Measurements from ENCODE around the gene CD28.
"Not testable (repeated sequence)": the region's sequence is repeated elsewhere in the genome, so short reads cannot be mapped to it uniquely, and the experiment has no call there.

CD28 gene

DNA sequence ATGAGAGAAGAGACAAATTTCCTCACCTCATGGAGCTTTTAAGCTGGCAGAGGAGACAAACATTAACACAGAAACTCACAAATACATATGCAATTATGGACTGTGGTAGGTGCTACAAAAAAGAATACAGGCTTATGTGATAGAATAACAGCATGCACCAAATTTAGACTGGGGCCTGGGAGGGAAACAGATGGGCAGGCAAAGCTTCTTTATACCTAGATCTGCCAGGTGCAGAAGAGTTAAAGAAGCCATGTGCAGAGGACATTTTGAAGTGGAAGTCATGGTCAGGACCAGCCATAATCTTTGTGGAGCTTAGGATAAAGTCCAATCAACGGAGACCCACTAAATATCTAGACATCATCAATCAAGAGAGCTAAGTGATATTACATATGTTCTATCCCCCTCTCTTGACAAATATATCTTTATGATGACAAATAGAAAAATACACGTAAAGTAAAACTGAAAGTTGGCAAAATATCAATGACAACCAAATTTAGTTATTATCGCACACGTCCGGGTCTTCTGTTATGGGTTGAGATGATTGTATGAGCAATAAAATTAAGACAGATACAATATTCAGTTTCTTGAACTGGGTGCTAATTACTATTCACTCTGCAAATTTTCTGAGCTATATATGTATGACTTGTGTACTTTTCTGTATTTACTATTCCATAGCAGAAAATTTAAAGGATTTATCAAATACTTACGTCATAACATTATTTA, 44.1 kb downstream of the CD28 start:
- DNase-seq, result no peak

DNA sequence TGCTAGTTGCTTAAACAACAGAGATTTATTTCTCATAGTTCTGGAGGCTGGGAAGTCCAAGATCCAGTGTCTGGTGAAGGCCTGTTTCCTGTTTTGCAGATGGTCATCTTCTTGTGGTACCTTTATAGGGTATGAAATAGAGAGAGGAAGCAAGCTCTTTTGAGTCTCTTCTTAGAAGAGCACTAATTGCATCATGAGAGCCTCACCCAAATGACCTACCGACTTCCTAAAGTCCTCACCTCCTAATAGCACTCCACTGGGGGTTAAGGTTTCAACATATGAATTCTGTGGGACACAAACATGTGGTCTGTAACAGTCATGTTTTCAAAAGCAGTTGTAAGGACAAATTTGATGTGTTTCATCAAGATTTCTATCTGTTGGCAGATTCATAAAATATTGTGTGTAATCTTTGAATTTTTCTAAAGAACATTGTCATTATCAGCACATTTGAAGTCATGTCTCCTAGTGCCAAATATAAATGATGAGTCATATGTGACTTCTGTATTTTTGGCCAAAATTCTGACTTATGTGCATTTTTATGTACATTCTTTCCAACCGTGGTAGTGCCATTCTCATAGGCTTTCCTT, 45.3 kb downstream of the CD28 start:
- DNase-seq, result no peak

DNA sequence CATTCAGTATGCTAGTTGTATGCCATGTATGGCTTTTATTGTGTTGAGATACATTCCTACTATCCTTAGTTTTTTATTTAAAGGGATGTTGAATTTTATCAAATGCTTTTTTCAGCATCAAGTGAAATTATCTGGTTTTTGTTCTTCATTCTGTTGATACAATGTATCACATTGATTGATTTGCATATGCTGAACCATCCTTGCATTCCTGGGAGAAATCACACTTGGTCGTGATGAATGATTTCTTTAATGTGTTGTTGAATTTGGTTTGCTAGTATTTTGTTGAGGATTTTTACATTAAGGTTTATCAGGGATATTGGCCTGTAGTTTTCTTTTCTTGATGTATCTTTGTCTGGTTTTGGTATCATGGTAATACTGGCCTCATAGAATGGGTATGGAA, 49.7 kb downstream of the CD28 start:
- no peak for DNase-seq

DNA sequence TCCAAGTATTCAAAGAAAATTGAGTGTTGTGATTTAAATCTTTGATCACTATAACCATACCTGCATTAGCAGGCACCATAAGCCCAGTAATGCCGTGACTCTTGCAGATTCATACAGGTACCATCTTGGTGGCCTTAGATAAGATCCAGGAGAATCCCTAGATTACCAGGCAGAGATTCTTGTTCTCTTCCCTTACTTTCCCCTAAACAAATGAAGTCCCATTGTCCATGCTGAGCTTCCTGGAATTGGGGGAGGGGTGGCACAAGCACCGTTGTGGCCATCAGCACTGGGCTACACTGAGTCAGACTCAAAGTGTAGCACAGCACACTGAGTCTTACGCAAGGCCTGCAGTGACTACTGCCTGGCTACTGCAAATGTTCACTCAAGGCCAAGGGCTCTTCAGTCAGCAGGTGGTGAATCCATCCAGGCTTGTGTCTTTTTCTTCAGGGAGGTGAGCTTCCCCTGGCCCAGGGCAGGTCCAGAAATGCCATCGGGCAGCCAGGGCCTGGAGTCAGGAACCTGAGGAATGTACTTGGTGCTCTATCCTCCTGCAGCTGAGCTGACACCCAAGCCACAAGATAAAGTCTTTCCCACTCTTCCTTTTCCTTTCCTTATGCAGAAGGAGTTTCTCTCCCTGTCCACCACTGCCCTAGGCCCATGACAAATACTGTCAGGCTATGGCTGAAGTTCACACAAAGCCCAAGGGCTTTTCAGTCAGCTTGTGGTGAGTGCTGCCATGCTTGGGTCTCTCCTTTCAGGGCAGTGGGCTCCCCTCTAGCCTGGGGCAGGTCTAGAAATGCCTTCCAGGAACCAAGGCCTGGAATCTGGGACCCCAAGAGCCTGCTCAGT, 52.6 kb downstream of the CD28 start:
- no peak for DNase-seq

DNA sequence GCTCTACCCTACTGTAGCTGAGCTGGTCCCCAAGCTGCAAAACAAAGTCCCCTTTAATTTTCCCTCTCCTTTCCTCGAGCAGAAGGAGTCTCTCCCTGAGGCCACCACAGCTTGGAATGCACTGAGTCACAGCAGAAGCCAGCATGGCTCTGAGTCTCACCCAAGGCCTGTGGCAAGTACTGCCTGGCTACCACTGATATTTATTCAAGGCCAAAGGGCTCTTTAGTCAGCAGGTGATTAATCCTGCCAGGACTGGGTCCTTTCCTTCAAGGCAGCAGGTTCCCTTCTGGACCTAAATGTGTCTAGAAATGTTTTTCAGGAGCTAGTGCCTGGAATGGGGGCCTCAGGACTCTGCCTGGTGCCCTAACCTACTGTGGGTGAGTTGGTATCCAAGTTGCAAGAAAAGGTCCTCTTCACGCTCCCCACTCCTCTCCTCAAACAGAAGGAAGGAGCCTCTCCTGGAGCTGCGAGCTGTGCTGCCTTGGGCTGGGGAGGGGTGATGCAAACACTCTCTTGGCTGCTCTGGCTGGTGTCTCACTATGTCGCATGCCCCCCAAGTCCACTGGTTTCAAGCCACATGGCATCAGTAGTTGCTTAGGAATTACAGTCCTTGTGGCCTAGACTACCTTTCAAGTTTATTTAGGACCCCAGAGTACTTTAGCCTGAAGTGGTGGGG, 53.4 kb downstream of the CD28 start:
- DNase-seq, result no peak

DNA sequence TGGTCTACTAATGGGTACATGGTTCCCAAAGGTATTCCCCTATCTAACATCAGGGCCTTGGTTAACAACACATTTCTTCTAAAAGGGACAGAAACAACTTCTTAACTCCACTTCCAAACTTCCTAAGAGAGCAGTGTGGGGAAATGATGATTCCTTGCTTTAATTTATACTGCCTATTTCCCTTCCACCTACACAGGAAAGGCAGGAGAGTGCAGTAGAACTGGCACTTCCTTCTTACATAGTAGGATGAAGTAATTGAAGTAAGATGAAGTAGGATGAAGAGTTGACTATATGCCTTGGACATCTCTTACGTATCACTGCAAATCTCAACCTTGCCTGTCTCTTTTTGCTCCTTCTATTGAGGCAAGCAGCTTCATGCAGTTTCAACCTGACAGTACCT, 54.7 kb downstream of the CD28 start:
- DNase-seq, result no peak

DNA sequence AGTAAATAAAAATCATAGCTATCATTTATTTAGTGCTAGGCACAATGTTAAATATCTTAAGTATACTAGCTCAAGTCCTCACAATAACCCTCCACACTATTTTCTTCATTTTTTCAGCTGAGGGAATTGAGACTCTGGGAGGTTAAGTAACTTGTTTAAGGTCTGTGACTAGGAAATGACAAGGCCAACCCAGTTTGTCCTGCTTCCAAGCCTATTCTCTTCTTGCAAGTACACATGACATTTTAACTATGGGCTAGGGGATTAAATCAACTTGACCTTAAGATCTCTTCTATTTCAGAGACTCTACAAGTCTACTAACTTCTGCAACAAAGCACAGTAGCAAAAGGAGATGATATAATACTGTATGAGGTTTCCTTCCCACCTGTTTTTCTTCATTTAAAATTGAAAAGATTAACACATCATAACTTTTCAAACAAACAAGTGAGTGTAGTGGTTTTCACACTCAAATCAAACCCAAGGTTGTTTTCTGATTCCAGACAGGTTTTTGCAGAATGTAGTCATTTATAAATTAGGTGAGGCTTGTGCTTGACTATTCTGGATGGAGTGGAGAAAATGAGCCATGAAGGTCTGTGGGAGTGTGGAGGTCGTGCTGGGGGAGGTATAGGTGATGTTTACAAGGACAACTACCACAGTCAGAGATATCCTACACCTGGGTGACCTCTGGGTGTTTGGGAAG, 57.0 kb downstream of the CD28 start:
- no peak for DNase-seq

DNA sequence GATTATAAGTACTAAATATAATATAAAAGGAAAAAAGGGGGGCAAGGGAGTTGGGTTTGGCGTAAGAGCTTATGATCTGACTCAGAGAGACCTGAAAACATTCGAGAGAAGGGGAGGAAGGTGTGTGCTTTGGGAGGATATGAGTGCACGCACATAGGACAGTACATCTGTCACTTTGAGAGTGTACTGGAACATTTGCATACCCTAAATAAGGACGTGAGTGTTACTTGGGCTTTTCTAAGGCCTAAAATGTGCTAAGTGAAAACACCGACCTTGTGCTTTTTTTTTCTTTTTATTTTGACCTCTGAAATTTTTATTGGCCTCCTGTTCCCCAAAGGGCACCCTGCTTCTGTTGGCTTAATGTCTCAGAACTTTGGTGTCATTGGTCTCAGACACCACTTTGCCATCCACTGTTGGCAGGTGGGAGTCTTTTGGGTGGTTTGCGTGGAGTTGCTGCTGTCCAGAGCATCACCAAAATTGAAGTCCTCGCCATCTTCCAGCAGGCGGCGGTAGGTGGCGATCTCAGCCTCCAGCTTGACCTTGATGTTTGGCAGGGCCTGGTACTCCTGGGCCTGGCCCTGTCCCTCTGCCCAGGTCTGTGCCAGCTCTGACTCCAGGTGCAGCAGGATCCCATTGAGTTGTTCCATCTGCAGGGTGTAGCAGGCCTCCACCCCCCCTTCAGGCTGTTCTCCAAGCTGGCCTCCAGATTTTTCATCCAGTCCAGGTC, 57.7 kb downstream of the CD28 start:
- DNase-seq, result no peak

DNA sequence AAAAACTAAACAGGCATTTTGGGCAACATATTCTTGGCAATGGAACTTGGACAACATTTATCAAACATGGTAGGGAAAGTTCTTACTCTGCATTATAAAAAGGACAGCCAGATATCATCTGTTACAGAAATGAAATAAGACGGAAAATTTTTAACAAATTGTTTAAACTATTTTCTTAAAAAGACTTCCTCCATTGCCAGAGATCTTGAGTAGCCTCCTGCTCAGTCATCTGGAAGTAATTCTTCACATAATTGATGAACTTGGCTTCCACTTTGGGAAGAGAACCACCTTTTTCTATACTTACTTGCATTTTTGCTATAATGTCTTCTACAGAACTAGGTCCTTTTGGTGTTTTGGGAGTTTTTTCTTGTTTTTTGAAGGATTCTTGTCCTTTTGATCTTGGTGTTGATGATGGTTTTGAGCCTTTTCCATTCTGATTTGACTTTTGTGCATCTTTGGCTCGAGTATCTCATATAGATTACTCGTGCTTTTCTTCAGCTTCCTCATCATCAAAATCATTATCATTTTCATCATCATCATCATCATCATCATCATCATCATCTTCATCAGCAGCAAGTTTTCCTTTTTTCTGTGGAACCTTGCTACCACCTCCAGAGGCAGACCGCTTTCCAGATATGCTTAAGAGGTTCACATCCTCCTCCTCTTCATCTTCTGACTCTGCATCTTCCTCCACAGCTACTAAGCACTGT, 66.2 kb downstream of the CD28 start:
- DNase-seq, result no peak

DNA sequence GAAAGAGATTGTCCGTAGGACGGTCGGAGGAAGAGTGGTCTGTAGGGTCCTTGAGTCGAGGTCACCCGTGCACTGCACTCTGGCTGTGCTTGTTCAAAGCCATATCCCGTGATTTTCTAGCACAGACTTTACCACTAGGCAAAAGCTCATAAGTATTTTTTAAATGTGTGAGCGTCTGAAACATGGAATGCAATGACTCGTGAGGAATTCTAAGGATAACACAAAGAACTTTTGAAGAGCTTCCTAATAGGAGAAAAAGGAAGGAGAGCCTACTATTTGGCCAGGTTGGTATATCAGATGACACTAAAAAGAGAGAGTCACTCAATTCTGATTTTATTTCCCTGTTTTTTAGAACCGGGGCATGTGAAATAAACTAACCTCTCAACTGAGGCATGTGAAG, 68.3 kb downstream of the CD28 start:
- DNase-seq, result no peak

DNA sequence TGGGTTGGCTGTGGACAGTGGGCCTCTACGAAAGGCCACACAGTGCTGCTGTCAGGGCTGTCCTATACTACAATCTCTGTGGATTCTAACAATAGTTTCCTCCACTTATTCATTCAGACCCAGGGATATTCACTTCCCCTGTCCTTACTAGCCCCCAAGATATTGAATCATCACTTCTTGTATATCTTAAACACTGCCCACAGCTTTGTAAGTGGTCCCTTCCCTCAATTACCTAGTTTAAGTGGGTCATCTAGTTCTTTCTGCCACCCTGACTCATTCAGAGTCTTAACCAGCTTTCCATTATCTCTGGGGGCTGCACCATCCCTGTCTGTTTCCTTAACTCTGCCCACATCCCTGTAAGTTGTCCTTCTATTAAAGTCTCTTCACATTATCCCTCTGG, 69.2 kb downstream of the CD28 start:
- no peak for DNase-seq

DNA sequence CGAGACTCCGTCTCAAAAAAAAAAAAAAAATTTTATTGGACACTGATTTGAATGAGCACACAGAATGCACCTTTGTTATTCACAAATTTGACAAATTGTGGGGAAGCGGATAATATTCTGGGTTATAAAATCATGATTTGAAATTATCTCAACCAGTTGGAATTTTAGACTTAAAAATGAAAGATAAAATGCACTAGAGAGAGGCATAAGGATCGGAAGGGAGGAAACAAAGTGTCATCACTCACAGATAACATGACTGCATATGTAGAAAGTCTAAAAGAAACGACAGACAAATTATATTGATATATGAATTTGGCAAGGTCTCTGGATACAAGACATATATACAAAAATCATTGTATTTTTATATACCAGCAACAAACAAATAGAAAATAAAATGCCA, 70.6 kb downstream of the CD28 start:
- DNase-seq, result no peak

DNA sequence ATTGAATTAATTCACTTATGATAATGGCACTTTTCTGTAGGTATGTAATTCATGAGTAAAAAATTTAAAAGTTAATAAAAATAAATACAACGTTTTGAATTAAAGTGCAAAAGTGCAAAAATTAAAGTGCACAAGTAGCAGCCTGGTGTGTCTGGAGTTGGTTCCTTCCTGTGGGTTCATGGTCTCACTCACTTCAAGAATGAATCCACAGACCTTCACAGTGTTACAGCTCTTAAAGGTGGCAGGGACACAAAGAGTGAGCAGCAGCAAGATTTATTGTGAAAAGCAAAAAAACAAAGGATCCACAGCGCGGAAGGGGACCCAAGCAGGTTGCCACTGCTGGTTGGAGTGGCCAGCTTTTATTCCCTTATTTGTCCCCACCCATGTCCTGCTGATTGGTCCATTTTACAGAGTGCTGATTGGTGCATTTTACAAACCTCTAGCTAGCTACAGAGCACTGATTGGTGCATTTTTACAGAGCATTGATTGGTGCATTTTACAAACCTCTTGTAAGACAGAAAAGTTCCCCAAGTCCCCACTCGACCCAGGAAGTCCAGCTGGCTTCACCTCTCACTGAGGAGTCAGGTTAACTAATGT, 73.1 kb downstream of the CD28 start:
- DNase-seq, result not testable (repeated sequence)

DNA sequence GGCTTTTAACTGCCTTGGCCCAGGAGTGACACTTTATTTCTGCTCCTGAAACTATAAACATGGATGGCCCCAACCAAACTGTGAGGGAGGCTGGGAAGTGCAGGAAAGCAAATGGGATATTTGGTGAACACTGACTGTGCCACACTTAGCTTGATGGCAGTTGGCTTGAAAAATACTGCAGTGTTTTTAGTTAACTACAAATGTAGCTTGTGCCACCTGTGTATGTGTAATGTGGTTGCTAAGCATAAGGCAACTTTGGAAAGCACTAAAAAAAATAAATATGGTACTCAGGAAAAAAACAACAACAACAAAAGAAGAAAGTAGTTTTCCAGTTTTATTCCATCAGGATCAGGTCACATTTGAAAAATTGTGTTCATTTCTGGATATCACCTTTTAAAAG, 73.8 kb downstream of the CD28 start:
- no peak for DNase-seq

DNA sequence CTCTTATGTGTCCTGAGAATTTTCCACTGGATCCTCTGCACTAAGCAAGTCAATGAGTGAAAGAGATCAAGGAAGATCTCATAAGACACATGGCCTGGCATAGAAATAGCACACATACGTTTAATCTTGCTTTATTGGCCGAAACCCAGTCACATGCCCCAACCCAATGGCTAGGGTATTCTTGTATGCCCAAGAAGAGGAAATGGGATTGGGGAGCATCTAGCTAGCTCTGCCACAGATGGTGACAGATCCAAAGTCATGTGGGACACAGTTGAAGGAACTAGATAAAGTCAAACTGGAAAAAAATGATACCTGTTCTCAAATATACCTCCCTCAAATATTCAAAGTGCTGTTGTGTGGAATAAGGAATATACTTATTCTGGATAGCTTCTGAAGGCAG, 74.7 kb downstream of the CD28 start:
- no peak for DNase-seq

DNA sequence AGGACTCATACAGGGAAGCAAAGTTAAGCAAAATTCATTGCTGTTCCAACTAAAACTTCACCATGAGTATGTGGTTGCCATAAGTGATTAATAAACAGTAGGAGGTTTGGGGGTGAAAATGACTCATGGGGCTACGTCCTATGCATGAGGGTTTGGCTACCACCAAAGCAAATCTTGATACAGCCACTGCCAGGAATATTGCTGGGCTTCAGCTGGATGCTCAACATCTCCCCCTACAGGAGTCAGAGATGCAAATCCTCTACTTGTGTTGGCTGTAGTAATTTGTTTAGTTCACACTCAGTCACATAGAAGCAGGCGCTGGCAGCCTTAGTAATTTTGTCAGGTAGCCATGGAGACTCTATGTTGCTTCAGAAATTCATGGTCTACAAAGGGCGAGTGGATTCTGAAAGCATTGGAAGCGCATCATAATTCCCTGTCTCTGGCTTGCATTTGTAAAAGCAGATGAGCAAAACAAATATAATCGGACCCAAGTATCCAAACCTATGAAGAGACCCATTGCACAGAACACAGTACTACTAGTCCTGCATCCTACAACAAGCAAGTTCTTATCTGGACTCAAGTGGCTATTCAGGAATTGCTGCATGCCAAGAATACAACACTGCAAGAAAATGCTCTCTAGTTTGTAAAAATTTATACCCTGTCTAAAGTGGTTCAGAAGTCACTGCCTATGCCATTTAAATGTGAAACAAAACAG, 76.0 kb downstream of the CD28 start:
- DNase-seq, result peak; percentile 14 to 40

DNA sequence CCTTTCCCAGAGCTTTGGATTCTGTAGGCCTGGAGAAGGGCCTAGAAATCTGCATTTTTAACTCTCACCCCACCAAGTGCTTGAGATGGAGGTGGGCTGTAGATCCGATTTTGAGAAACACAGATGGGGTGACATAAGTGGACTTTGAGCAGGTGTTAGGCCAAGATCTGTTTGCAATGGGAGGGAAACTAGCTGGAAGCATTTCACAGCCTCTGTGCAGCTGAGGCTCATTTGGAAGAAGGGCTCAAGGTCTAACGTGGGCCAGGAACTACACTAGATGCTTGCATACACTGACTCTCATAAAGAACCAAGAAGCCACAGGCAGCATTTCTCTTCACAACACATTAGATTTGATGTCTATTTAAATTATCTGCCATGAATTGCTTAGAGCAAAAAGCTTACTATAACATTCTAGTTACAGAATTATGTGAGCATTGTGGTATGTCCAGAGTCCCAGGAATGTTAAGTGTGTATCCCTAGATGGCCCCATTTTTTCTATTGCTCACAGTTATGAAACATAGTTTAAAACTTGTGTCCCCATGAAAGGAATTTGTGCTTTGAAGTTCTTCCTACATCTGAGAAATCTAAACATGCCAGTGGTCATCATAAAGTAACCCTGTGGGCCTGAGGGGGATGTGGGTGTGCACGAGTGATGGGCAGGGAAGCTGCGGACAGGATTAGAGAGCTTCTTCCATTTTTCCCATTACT, 77.2 kb downstream of the CD28 start:
- no peak for DNase-seq

DNA sequence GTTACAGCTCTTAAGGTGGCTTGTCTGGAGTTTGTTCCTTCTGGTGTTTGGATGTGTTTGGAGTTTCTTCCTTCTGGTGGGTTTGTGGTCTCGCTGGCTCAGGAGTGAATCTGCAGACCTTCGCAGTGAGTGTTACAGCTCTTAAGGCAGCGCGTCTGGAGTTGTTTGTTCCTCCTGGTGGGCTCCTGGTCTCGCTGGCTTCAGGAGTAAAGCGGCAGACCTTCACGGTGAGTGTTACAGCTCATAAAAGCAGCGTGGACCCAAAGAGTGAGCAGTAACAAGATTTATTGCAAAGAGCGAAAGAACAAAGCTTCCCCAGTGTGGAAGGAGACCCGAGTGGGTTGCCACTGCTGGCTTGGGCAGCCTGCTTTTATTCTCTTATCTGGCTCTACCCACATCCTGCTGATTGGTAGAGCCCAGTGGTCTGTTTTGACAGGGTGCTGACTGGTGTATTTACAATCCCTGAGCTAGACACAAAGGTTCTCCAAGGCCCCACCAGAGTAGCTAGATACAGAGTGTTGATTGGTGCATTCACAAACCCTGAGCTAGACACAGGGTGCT, 78.4 kb downstream of the CD28 start:
- not testable (repeated sequence) for DNase-seq

DNA sequence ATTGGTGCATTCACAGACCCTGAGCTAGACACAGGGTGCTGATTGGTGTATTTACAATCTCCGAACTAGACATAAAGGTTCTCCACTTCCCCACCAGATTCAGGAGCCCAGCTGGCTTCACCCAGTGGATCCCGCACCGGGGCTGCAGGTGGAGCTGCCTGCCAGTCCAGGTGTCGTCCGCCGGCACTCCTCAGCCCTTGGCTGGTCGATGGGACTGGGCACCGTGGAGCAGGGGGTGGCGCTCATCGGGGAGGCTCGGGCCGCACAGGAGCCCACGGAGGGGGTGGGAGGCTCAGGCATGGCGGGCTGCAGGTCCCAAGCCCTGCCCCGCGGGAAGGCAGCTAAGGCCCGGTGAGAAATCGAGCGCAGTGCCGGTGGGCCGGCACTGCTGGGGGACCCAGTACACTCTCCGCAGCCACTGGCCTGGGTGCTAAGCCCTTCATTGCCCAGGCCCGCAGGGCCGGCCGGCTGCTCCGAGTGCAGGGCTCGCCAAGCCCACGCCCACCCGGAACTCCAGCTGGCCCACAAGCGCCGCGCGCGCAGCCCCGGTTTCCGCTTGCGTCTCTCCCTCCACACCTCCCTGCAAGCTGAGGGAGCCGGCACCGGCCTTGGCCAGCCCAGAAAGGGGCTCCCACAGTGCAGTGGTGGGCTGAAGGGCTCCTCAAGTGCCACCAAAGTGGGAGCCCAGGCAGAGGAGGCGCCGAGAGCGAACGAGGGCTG, 79.1 kb downstream of the CD28 start:
- DNase-seq, result not testable (repeated sequence)

All from NCI-H446 (cell line).